ENCODE data around the gene CELF4.

DNA sequence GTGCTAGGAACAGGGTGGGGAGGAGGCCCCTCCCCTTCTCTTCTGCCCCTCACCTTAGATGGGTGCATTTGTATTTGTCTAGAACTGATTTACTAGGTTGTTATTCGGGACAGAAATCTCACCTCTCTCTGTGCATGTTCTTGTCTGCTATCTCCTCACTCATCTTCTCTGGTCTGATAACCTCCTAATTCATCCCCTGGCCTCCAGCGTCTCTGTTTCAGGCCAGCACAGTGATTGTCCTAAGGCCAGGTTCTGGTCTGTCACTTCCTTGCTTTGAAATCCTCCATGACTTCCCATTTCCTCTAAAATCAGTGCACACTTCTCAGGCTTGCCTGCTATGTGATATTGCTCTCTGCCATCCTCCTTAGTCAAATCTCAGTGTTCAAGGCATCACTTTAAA is 58.4 kb downstream of the CELF4 start:
- TF ChIP-seq, protein P1, sequence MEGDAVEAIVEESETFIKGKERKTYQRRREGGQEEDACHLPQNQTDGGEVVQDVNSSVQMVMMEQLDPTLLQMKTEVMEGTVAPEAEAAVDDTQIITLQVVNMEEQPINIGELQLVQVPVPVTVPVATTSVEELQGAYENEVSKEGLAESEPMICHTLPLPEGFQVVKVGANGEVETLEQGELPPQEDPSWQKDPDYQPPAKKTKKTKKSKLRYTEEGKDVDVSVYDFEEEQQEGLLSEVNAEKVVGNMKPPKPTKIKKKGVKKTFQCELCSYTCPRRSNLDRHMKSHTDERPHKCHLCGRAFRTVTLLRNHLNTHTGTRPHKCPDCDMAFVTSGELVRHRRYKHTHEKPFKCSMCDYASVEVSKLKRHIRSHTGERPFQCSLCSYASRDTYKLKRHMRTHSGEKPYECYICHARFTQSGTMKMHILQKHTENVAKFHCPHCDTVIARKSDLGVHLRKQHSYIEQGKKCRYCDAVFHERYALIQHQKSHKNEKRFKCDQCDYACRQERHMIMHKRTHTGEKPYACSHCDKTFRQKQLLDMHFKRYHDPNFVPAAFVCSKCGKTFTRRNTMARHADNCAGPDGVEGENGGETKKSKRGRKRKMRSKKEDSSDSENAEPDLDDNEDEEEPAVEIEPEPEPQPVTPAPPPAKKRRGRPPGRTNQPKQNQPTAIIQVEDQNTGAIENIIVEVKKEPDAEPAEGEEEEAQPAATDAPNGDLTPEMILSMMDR (conservative IDR thresholded peaks at IDR 0.05), result no peak
- no peak for TF ChIP-seq ZFX (IDR thresholded peaks at IDR 0.05)

Data from C4-2B (cell line).